Neural progenitor cell (in vitro differentiated cells): ENCODE data around the gene LMAN2L. TPM values are rescaled to one million over a fixed set of nuclear protein-coding genes. Genes with fewer than 3 reads are reported as not detected.

ENCODE experiments used
- DNase-seq: peaks from one replicate; pipeline ENCODE4 v3.0.0-alpha.2; 2016; ENCODE audit warnings: low spot score
- H2AFZ ChIP-seq: fragments of 200-600 bp; sonication (generic); replicated peaks from 2 replicates; pipeline ENCODE4 v1.6.1; 2016; ENCODE audit warnings: antibody characterized with exemption
- H3F3A ChIP-seq: fragments of 200-600 bp; sonication (generic); 2 replicates; pipeline ENCODE4 v1.6.1; 2016; ENCODE audit warnings: antibody characterized with exemption, low read depth
- H3K27ac ChIP-seq: fragments of 200-600 bp; sonication (generic); 2 replicates; pipeline ENCODE4 v1.5.1; 2016; ENCODE audit warnings: mild to moderate bottlenecking
- H3K27me3 ChIP-seq: fragments of 200-600 bp; sonication (generic); 2 replicates; pipeline ENCODE4 v1.6.1; 2016; ENCODE audit warnings: mild to moderate bottlenecking, moderate library complexity
- H3K36me3 ChIP-seq: fragments of 200-600 bp; sonication (generic); 2 replicates; pipeline ENCODE4 v1.5.1; 2016
- H3K4me1 ChIP-seq: fragments of 200-600 bp; sonication (generic); 2 replicates; pipeline ENCODE4 v1.6.1; 2016; ENCODE audit warnings: mixed run types
- H3K4me2 ChIP-seq: fragments of 200-600 bp; sonication (generic); 2 replicates; pipeline ENCODE4 v1.6.1; 2016
- H3K4me3 ChIP-seq: fragments of 200-600 bp; sonication (generic); 2 replicates; pipeline ENCODE4 v1.5.1; 2016
- H3K79me2 ChIP-seq: fragments of 200-600 bp; sonication (generic); 2 replicates; pipeline ENCODE4 v1.6.1; 2016; ENCODE audit warnings: low read depth
- H3K9ac ChIP-seq: fragments of 200-600 bp; sonication (generic); 2 replicates; pipeline ENCODE4 v1.6.1; 2016
- H3K9me3 ChIP-seq: fragments of 200-600 bp; sonication (generic); 2 replicates; pipeline ENCODE4 v1.5.1; 2016; ENCODE audit warnings: low read depth
- H4K20me1 ChIP-seq: fragments of 200-600 bp; sonication (generic); 2 replicates; pipeline ENCODE4 v1.6.1; 2016; ENCODE audit warnings: low read depth
- H3K27ac Mint-ChIP-seq: 3 replicates; pipeline ENCODE4 v1.8.0; 2021; ENCODE audit warnings: mixed read lengths
- H3K27me3 Mint-ChIP-seq: 2 replicates; pipeline ENCODE4 v1.8.0; 2022; ENCODE audit warnings: low read depth, mild to moderate bottlenecking, inconsistent platforms, moderate library complexity, mixed read lengths; ENCODE audit not compliant: insufficient read depth
- H3K36me3 Mint-ChIP-seq: 3 replicates; pipeline ENCODE4 v1.8.0; 2021; ENCODE audit warnings: mixed read lengths
- H3K4me1 Mint-ChIP-seq: 3 replicates; pipeline ENCODE4 v1.8.0; 2021; ENCODE audit warnings: mixed read lengths
- H3K4me3 Mint-ChIP-seq: 3 replicates; pipeline ENCODE4 v1.8.0; 2021; ENCODE audit warnings: mild to moderate bottlenecking, moderate library complexity, mixed read lengths
- H3K9me3 Mint-ChIP-seq: 3 replicates; pipeline ENCODE4 v1.8.0; 2020; ENCODE audit warnings: mixed read lengths
- CTCF ChIP-seq: fragments of 200-600 bp; sonication (generic); IDR thresholded peaks from 2 replicates; pipeline ENCODE4 v1.5.1; 2017; ENCODE audit warnings: antibody characterized with exemption, mild to moderate bottlenecking
- EZH2 ChIP-seq: fragments of 200-600 bp; sonication (generic); IDR thresholded peaks from 2 replicates; pipeline ENCODE4 v1.6.1; 2017; ENCODE audit warnings: antibody characterized with exemption, mild to moderate bottlenecking, moderate library complexity
- EZH2phosphoT487 ChIP-seq: fragments of 200-600 bp; sonication (generic); IDR thresholded peaks from 2 replicates; pipeline ENCODE4 v1.6.1; 2017; ENCODE audit warnings: antibody characterized with exemption
- total RNA-seq: library from RNA; depleted of rRNA; stranded (reverse); fragments of >200 nt; gene quantifications from 2 replicates; pipeline ENCODE4 v1.2.3, GENCODE V29; 2015; ENCODE audit warnings: low replicate concordance

Gene LMAN2L
- total RNA-seq, 1 donor from 2014 or later: 25.9 TPM

- Histone ChIP-seq H2AFZ (no peak overlapping the region), H3K9ac (no peak overlapping the region), H3K9me3 (no peaks in the 10 kb centered on the region), H4K20me1 (no peaks in the 10 kb centered on the region), H3K27me3 (no peaks in the 10 kb centered on the region), H3K4me2 (no peak overlapping the region), H3K4me3 (no peak overlapping the region), H3F3A (peaks cover 25% of the 10 kb centered on the region), H3K4me1 (peaks cover 16% of the 10 kb centered on the region), H3K79me2 (peaks cover 10% of the 10 kb centered on the region), H3K27ac (no peak overlapping the region), H3K36me3 (no peaks in the 10 kb centered on the region)
- Mint-ChIP-seq H3K9me3 (no peaks in the 10 kb centered on the region), H3K4me1 (peaks cover 23% of the 10 kb centered on the region), H3K27ac (no peak overlapping the region), H3K27me3 (no peaks in the 10 kb centered on the region), H3K4me3 (no peak overlapping the region), H3K36me3 (no peaks in the 10 kb centered on the region)
- no peak for DNase-seq
- no peak for TF ChIP-seq EZH2
- no peak for TF ChIP-seq EZH2phosphoT487
Measured at GRCh38 chr2:96756788-96757476, 17.1 kb upstream of the LMAN2L start.

GRCh38 chr2:96754317-96754716 lies 14.5 kb upstream of the LMAN2L start:
- no peak overlapping the region for H3K4me3 Mint-ChIP-seq
- peaks cover 7% of the 10 kb centered on the region for H3K4me1 ChIP-seq
- no peaks in the 10 kb centered on the region for H4K20me1 ChIP-seq
- no peaks in the 10 kb centered on the region for H3K9me3 Mint-ChIP-seq
- H3K4me1 Mint-ChIP-seq: peaks cover 5% of the 10 kb centered on the region
- no peak overlapping the region for H3K4me3 ChIP-seq
- no peak overlapping the region for H3K27ac ChIP-seq
- no peak overlapping the region for H2AFZ ChIP-seq
- no peak overlapping the region for H3K4me2 ChIP-seq
- no peaks in the 10 kb centered on the region for H3K9me3 ChIP-seq
- DNase-seq: no peak
- no peak for TF ChIP-seq EZH2
- TF ChIP-seq CTCF: no peak
- no peak for TF ChIP-seq EZH2phosphoT487
- H3K27me3 Mint-ChIP-seq: no peaks in the 10 kb centered on the region
- peaks cover 3% of the 10 kb centered on the region for H3F3A ChIP-seq
- H3K79me2 ChIP-seq: no peaks in the 10 kb centered on the region
- H3K36me3 ChIP-seq: no peaks in the 10 kb centered on the region
- H3K36me3 Mint-ChIP-seq: no peaks in the 10 kb centered on the region
- H3K27me3 ChIP-seq: no peaks in the 10 kb centered on the region
- no peak overlapping the region for H3K27ac Mint-ChIP-seq
- no peak overlapping the region for H3K9ac ChIP-seq

- Histone ChIP-seq H3F3A (no peaks in the 10 kb centered on the region), H2AFZ (no peak overlapping the region), H3K79me2 (no peaks in the 10 kb centered on the region), H3K36me3 (no peaks in the 10 kb centered on the region), H3K4me3 (no peak overlapping the region), H3K4me2 (no peak overlapping the region), H3K27ac (no peak overlapping the region), H3K9ac (no peak overlapping the region), H3K4me1 (peaks cover 2% of the 10 kb centered on the region), H4K20me1 (no peaks in the 10 kb centered on the region), H3K9me3 (no peaks in the 10 kb centered on the region), H3K27me3 (no peaks in the 10 kb centered on the region)
- DNase-seq: no peak
- no peak overlapping the region for H3K4me3 Mint-ChIP-seq
- no peak overlapping the region for H3K27ac Mint-ChIP-seq
- no peaks in the 10 kb centered on the region for H3K9me3 Mint-ChIP-seq
- no peak for TF ChIP-seq EZH2phosphoT487
- no peak for TF ChIP-seq EZH2
- no peak for TF ChIP-seq CTCF
- peaks cover under 1% of the 10 kb centered on the region for H3K4me1 Mint-ChIP-seq
- no peaks in the 10 kb centered on the region for H3K27me3 Mint-ChIP-seq
- no peaks in the 10 kb centered on the region for H3K36me3 Mint-ChIP-seq
Measured at GRCh38 chr2:96753661-96754282, 13.9 kb upstream of the LMAN2L start.

GRCh38 chr2:96751800-96752199 lies 11.9 kb upstream of the LMAN2L start:
- H3K27me3 Mint-ChIP-seq: no peaks in the 10 kb centered on the region
- no peaks in the 10 kb centered on the region for H3K9me3 Mint-ChIP-seq

More at GRCh38 chr2:96751800-96752199, 11.9 kb upstream of the LMAN2L start:
- no peak for DNase-seq
- no peaks in the 10 kb centered on the region for H3K9me3 ChIP-seq
- H3K4me3 Mint-ChIP-seq: no peak overlapping the region
- H2AFZ ChIP-seq: no peak overlapping the region
- H4K20me1 ChIP-seq: no peaks in the 10 kb centered on the region
- no peaks in the 10 kb centered on the region for H3K27me3 ChIP-seq
- no peak overlapping the region for H3K27ac ChIP-seq
- no peak overlapping the region for H3K9ac ChIP-seq
- H3K79me2 ChIP-seq: no peaks in the 10 kb centered on the region
- H3K36me3 Mint-ChIP-seq: no peaks in the 10 kb centered on the region
- no peak overlapping the region for H3K4me2 ChIP-seq
- H3K27ac Mint-ChIP-seq: no peak overlapping the region
- no peak overlapping the region for H3K4me3 ChIP-seq
- H3F3A ChIP-seq: no peaks in the 10 kb centered on the region
- H3K4me1 ChIP-seq: no peaks in the 10 kb centered on the region
- no peaks in the 10 kb centered on the region for H3K4me1 Mint-ChIP-seq
- H3K36me3 ChIP-seq: no peaks in the 10 kb centered on the region
- TF ChIP-seq EZH2 (no peak), CTCF (no peak), EZH2phosphoT487 (no peak)
